Measurements from ENCODE around the gene AMMECR1L.
"Not testable (repeated sequence)": the region's sequence is repeated elsewhere in the genome, so short reads cannot be mapped to it uniquely, and the experiment has no call there.

The AMMECR1L gene

DNA sequence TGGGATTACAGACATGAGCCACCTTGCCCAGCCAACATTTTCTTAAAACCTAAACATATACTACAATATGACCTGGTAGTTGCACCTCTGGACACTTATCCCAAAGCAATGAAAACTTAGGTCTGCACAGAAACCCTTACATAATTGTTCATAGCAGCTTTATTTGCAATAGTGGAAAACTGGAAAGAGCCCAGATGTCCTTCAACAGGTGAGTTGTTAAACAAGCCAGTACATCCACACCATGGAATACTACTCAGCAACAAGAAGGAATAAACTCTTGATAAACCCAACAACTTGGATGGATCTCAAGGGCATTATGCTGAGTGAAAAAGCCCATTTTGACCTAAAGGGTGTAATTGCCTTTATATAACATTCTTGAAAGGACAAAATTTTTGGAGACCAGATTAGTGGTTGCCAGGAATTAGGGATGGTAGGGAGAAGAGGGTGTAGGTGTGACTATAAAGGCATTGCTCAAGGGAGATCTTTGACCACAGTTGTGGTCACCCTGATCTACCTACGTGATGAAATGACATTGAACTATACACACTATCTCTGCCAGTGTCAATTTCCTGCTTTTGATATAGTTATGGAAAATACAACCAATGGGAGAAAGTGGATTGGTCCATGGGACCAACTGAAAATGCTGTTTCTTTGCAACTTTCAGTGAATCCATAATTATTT is 11.9 kb upstream of the AMMECR1L start:
- no peak overlapping the region for H3K9ac ChIP-seq (ENCODE audit: low read depth, low read length)
- peaks cover 9% of the 10 kb centered on the region for H3K4me1 ChIP-seq (ENCODE audit: insufficient read depth, low read length)
- no peaks in the 10 kb centered on the region for H3K9me3 ChIP-seq (ENCODE audit: control insufficient read depth, insufficient read depth, low read length)
- no peaks in the 10 kb centered on the region for H3K36me3 ChIP-seq (ENCODE audit: insufficient read depth, low read length)

DNA sequence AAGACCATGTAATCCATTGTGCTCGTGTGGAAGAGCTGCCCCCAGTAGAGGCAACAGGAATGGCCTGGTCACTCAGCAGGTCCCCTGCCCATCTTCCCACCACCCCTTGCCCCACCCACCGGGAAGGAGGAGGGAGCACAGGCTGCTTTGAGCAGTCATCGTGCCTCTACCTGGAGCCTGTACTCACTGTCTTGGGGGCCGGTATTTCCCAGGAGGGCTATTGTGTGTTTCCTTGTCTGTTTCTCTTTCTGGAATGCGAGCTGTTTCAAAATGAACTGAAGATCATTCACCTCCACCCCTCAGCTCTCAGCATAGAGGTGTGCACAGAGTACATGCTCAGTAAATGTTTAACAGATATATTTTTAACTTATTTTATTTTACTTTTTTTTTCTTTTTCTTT is 7.7 kb upstream of the AMMECR1L start:
- no peak overlapping the region for H3K9ac ChIP-seq (ENCODE audit: low read depth, low read length)
- no peaks in the 10 kb centered on the region for H3K9me3 ChIP-seq (ENCODE audit: control insufficient read depth, insufficient read depth, low read length)
- H3K36me3 ChIP-seq (ENCODE audit: insufficient read depth, low read length) = no peaks in the 10 kb centered on the region
- peaks cover 14% of the 10 kb centered on the region for H3K4me1 ChIP-seq (ENCODE audit: insufficient read depth, low read length)

DNA sequence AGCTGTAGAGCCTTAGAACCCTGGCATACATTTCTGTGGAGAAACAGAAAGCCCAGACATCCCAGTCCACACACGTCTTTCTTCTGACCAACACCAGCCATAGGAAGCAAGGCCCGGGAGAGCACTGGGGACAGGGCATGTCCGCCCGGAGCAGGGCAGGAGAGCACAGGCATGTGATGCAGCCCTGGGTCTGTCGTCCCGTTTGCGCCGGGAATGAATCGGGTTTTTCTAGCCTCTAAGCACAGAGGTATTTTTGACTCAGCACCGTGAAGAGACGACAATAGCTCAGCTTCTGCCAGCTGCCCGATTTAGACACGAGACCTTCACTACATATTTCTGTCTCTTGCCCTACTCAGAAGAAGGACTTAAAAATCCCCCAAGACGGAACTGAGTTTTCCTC is 7.3 kb upstream of the AMMECR1L start:
- Histone ChIP-seq H3K36me3 (ENCODE audit: insufficient read depth, low read length) (no peaks in the 10 kb centered on the region), H3K4me1 (ENCODE audit: insufficient read depth, low read length) (peaks cover 14% of the 10 kb centered on the region), H3K9ac (ENCODE audit: low read depth, low read length) (no peak overlapping the region), H3K9me3 (ENCODE audit: control insufficient read depth, insufficient read depth, low read length) (no peaks in the 10 kb centered on the region)

DNA sequence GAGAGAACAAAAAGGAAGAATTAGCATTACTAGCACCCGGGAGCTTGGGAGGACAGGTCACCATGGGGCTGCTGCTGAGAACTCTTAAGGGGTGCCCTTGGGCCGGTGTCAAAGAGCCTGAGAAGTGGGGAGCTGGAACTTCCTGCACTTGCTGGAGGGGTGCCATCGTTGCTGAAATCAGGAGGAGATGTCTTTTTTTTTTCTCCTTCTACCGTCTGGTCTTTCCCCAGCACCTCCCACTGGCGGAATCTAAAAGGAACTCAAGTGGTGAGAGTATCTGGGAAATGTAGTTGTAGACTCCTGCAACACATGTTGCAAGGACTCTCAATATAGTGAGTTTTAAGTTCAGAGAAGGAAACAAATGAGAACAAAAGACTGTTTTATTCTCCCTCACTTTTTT is 6.1 kb upstream of the AMMECR1L start:
- Histone ChIP-seq H3K36me3 (ENCODE audit: insufficient read depth, low read length) (no peaks in the 10 kb centered on the region), H3K9ac (ENCODE audit: low read depth, low read length) (no peak overlapping the region), H3K4me1 (ENCODE audit: insufficient read depth, low read length) (peaks cover 14% of the 10 kb centered on the region), H3K9me3 (ENCODE audit: control insufficient read depth, insufficient read depth, low read length) (no peaks in the 10 kb centered on the region)

DNA sequence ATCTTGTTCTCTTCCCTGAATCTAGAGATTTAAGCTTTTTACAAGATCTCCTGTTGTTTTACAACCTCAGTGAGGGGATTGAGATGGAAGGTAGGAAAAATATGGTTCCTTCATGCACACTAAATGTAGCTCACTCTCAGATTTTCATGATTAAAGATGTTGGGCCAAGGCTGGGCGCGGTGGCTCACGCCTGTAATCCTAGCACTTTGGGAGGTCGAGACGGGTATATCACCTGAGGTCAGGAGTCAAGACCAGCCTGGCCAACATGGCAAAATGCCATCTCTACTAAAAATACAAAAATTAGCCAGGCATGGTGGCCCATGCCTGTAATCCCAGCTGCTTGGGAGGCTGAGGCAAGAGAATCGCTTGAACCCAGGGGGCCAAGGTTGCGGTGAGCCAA is 5.0 kb upstream of the AMMECR1L start:
- not testable (repeated sequence) for H3K9me3 ChIP-seq (ENCODE audit: control insufficient read depth, insufficient read depth, low read length); H3K9ac ChIP-seq (ENCODE audit: low read depth, low read length); H3K36me3 ChIP-seq (ENCODE audit: insufficient read depth, low read length)
- peaks cover 14% of the 10 kb centered on the region for H3K4me1 ChIP-seq (ENCODE audit: insufficient read depth, low read length)

DNA sequence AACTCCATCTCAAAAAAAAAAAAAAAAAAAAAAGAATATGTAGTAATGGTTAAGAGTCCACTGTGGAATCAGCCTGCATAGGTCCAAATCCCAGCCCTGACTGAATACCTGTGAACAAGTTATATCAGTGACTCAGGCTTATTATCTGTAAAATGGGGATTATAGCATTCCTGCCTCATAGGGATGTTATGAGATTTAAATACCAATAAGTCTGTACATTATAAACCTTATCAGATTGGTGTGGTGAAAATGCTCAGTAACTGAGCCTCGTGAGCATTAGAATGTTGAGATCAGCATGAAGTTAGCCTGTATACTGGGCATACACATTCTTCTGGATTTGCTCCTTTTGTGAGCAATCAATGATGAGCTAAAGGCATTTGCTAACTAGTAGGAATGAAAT is 3.0 kb upstream of the AMMECR1L start:
- Histone ChIP-seq H3K36me3 (ENCODE audit: insufficient read depth, low read length) (no peaks in the 10 kb centered on the region), H3K4me1 (ENCODE audit: insufficient read depth, low read length) (peaks cover 17% of the 10 kb centered on the region), H3K9me3 (ENCODE audit: control insufficient read depth, insufficient read depth, low read length) (no peaks in the 10 kb centered on the region), H3K9ac (ENCODE audit: low read depth, low read length) (no peak overlapping the region)

DNA sequence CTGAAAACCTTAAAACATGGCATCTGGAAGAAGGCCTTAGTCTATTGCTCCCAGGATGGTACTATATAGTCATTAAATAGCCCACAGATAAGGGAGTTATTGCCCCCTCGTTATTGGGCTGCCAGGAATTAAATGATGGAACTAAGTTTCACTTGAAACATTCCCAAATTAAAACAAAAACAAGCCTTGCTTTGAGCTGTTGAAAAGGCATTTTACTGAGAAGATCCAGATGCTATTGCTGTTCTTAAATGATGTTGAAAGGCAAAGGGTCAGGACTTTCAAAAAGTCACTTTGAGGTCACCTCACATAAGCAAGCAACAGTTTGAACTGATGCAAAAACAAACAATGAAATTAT is 2.0 kb upstream of the AMMECR1L start:
- Histone ChIP-seq H3K9ac (ENCODE audit: low read depth, low read length) (0 out of 2 replicates have a peak overlapping the region, but pooled peaks have one; percentile 57), H3K9me3 (ENCODE audit: control insufficient read depth, insufficient read depth, low read length) (no peaks in the 10 kb centered on the region)

DNA sequence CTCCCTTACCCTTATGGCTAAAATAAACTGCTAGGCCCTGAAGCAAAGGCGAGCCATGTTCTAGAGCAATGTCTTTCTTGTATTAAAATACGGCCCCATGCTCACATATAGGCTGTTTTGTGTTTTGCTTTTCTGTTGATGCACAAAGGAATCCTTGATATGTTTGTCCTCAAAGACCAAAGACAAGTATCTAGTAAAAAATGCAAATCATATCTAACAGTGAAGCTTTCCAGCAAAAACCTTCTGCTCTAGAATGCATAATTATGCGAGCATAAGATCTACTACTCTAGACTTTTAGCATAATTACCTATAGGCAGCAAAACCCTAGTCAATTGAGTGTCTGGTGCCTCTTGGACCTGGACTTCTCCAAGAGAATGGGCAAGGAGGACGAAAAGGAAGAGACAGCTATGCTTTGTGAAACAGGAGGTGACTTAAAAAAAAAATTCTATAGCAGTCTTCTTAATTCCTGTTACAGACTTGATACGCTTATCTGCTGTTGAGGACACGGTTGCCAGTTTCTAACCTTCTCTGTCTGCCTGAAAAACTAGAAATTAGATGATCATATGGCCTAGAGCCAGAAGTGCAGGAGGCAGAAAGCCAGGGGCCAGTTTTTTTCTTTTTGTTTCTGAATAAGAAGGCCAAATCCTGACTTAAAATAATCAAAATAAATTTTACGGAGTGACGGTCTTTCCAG is 1.5 kb upstream of the AMMECR1L start:
- Histone ChIP-seq H3K9me3 (ENCODE audit: control insufficient read depth, insufficient read depth, low read length) (no peaks in the 10 kb centered on the region), H3K4me1 (ENCODE audit: insufficient read depth, low read length) (peaks cover 12% of the 10 kb centered on the region), H3K9ac (ENCODE audit: low read depth, low read length) (peak overlapping the region; percentile 57), H3K36me3 (ENCODE audit: insufficient read depth, low read length) (no peaks in the 10 kb centered on the region)

More for the DNA sequence above, 2.0 kb upstream of the AMMECR1L start:
- H3K4me1 ChIP-seq (ENCODE audit: insufficient read depth, low read length) = peaks cover 12% of the 10 kb centered on the region
- no peaks in the 10 kb centered on the region for H3K36me3 ChIP-seq (ENCODE audit: insufficient read depth, low read length)

DNA sequence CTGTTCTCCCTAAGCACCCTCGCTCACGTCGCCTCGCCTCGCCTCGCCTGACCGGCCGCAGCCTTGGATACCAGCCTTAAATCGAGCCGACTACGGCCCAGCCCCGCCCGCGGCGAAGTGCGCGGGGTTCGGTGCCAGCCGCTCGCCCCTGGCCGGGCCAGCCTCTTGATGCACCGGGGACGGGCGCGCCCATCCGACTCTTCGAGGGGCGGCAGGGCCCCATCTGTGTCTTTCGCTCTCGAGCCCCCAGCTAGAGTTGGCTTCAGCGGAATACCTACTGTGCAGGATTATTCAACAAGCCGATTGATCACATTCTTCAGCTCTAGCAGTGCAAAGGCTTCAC is 808 bp upstream of the AMMECR1L start:
- H3K9ac ChIP-seq (ENCODE audit: low read depth, low read length) = peak overlapping the region; percentile 63; the same call in 1 of the 2 replicates
- not testable (repeated sequence) for H3K4me1 ChIP-seq (ENCODE audit: insufficient read depth, low read length); H3K9me3 ChIP-seq (ENCODE audit: control insufficient read depth, insufficient read depth, low read length); H3K36me3 ChIP-seq (ENCODE audit: insufficient read depth, low read length)

DNA sequence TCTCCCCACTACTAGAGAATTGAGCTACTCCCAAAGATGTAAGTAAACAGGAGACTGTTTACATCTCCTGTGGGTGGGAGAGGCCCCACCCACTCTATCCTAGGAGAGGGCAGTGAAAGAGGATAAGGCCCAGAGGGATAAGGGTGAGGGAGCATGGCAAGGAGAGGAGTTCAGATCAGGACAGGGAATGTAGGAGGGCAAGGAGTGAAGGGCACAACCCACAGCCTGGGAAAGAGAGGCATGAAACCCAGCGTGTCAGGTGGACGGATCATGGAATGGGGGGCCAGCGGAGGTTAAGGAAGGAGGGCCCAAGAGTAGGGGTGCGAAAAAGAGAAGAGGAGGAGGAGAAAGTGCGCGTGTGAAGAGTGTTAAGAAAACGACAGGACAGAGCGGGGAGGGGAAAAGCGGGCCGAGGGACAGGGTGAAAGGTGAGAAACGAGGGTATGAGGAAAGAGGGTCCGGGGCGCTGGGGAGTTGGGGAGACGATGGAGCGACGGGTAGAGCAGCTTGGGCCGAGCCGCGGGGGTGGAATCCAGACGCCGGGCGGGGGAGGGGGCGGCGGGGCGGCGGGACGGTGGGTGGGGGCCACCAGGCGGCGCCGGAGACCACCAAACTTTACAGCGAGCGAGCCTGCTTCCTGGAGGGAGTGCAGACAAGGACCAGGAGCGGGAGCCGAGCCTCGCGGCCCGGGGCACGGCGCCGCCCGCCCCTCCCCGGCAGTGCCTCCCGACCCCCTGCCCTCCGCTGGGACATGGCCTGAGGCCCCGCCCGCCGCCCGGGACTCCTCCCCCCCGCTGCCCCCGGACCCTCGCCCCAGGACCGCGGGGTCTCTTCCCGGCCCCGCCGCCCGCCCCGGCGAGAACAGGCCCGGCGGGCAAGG is 655 bp downstream of the AMMECR1L start:
- H3K9ac ChIP-seq (ENCODE audit: low read depth, low read length) = peak overlapping the region; percentile 59
- not testable (repeated sequence) for H3K36me3 ChIP-seq (ENCODE audit: insufficient read depth, low read length); H3K9me3 ChIP-seq (ENCODE audit: control insufficient read depth, insufficient read depth, low read length); H3K4me1 ChIP-seq (ENCODE audit: insufficient read depth, low read length)

DNA sequence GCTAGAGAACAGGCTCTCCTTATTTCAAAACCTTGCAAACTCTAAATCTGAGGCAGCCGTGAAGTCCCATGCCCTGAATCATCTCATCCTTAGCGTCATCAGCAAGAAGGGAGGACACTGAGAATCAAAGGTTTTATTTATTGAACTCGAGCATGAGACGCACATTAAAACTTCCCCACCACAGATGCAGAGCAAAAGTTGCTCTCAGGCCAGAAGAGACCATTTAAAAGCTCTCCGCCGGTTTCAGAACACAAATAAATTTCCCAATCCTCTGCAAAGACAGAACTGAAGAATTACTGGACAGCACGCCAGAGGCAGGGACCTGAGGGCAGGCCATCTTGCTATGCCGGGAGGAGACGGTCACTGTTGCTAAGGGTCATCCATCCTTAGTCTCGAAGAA is 1.3 kb downstream of the AMMECR1L start:
- no peaks in the 10 kb centered on the region for H3K9me3 ChIP-seq (ENCODE audit: control insufficient read depth, insufficient read depth, low read length)
- peak overlapping the region; percentile 59 for H3K9ac ChIP-seq (ENCODE audit: low read depth, low read length)
- no peaks in the 10 kb centered on the region for H3K36me3 ChIP-seq (ENCODE audit: insufficient read depth, low read length)
- H3K4me1 ChIP-seq (ENCODE audit: insufficient read depth, low read length) = peaks cover 7% of the 10 kb centered on the region

DNA sequence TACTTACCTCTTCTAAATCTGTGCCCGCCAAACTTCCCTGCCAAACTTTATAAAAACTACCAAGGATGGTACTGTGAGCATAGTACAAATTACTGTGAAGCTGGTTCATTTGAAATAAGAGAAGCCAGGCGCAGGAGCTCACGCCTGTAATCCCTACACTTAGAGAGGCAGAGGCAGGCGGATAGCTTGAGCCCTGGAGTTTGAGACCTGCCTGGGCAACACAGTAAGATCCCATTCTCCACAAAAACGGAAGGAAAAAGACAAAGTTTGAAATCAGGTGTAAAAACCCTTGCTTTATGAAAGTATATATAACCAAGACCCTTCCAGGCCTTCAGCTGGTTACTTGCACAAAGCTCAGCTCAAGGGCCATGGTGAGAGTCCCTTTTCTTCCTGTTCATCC is 5.9 kb downstream of the AMMECR1L start:
- Histone ChIP-seq H3K9me3 (ENCODE audit: control insufficient read depth, insufficient read depth, low read length) (no peaks in the 10 kb centered on the region), H3K4me1 (ENCODE audit: insufficient read depth, low read length) (peaks cover 10% of the 10 kb centered on the region), H3K36me3 (ENCODE audit: insufficient read depth, low read length) (peaks cover 6% of the 10 kb centered on the region; the same call in 1 of the 2 replicates), H3K9ac (ENCODE audit: low read depth, low read length) (no peak overlapping the region)

DNA sequence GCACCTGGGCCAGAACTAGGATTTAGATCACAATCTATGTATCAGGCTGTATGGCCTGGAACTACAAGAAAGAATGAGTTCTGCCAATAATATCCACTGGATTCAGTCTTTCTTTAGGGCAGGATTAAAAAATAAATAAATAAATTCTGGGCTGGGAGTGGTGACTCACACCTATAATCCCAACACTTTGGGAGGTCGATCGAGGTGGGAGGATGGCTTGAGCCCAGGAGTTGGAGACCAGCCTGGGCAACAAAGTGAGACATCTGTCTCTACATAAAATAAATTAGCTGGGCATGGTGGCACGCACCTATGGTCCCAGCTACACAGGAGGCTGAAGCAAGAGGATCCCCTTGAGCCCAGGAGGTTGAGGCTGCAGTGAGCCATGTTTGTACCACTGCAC is 8.1 kb downstream of the AMMECR1L start:
- Histone ChIP-seq H3K36me3 (ENCODE audit: insufficient read depth, low read length) (peaks cover 6% of the 10 kb centered on the region; the same call in 1 of the 2 replicates), H3K9ac (ENCODE audit: low read depth, low read length) (no peak overlapping the region), H3K9me3 (ENCODE audit: control insufficient read depth, insufficient read depth, low read length) (no peaks in the 10 kb centered on the region), H3K4me1 (ENCODE audit: insufficient read depth, low read length) (peaks cover 4% of the 10 kb centered on the region; the same call in 1 of the 2 replicates)

DNA sequence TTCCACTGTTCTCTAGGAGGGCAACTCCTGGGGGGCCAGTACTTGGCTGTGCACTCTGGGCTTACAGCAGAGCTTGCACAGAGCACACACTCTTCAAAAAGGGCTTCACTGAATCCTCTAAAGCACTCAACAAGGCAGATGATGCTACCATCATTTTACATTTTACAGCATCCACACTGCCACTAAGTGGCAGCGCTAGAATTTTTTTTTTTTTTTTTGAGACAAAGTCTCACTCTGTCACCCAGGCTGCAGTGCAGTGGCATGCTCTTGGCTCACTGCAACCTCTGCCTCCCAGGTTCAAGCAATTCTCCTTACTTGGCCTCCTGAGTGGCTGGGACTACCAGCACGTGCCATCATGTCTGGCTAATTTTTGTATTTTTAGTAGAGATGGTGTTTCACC is 8.6 kb downstream of the AMMECR1L start:
- Histone ChIP-seq H3K36me3 (ENCODE audit: insufficient read depth, low read length) (peaks cover 6% of the 10 kb centered on the region; the same call in 1 of the 2 replicates), H3K9ac (ENCODE audit: low read depth, low read length) (no peak overlapping the region), H3K4me1 (ENCODE audit: insufficient read depth, low read length) (peaks cover 4% of the 10 kb centered on the region; the same call in 1 of the 2 replicates), H3K9me3 (ENCODE audit: control insufficient read depth, insufficient read depth, low read length) (no peaks in the 10 kb centered on the region)
